IMR-90 (cell line): ENCODE data around the gene DHRSX. TPM values are rescaled to one million over a fixed set of nuclear protein-coding genes. Genes with fewer than 3 reads are reported as not detected.

ENCODE experiments used
- ATAC-seq: fragments of 200-7000 bp; cut with Tn5 transposase; 2 replicates; pipeline ENCODE4 v1.9.1; 2020; ENCODE audit warnings: low read depth, mild to moderate bottlenecking, moderate library complexity
- BruUV-seq: library from RNA; stranded (reverse); fragments of 400-500 nt; replicated peaks from 2 replicates; lab custom pipeline; 2021; lab: Mats Ljungman, UMichigan
- CTCF ChIA-PET: fragments of 300-600 bp; formaldehyde crosslinking; extraction: SDS; loops from one replicate; lab custom pipeline; 2021; ENCODE audit warnings: antibody characterized with exemption; lab: Yijun Ruan, JAX
- POLR2A ChIA-PET: fragments of 300-600 bp; sonication (Branson Sonifier 250); formaldehyde crosslinking; loops from one replicate; lab custom pipeline; 2022; ENCODE audit warnings: antibody characterized with exemption; ENCODE audit not compliant: unreplicated experiment; lab: Charles Lee
- DNase-seq: peaks from one replicate; pipeline ENCODE4 v3.0.0; 2013
- H2AFZ ChIP-seq: replicated peaks from 2 replicates; pipeline ENCODE3; 2013; ENCODE audit warnings: low read length, mild to moderate bottlenecking; ENCODE audit not compliant: poor library complexity
- H2AK5ac ChIP-seq: 2 replicates; pipeline ENCODE4 v1.6.1; 2013; ENCODE audit warnings: low read depth, low read length, inconsistent platforms
- H2AK9ac ChIP-seq: replicated peaks from 2 replicates; pipeline ENCODE3; 2013; ENCODE audit warnings: mild to moderate bottlenecking, low read depth, low read length, moderate library complexity; ENCODE audit not compliant: poor library complexity
- H2BK120ac ChIP-seq: 2 replicates; pipeline ENCODE4 v1.6.1; 2013; ENCODE audit warnings: low read depth, low read length, inconsistent platforms
- H2BK15ac ChIP-seq: 3 replicates; pipeline ENCODE4 v1.6.1; 2013; ENCODE audit warnings: low read depth, low read length, inconsistent platforms
- H2BK20ac ChIP-seq: 2 replicates; pipeline ENCODE4 v1.6.1; 2013; ENCODE audit warnings: low read depth, mild to moderate bottlenecking, inconsistent platforms, low read length, moderate library complexity
- H2BK5ac ChIP-seq: 2 replicates; pipeline ENCODE4 v1.6.1; 2013; ENCODE audit warnings: mild to moderate bottlenecking, low read depth, low read length, inconsistent platforms; ENCODE audit not compliant: poor library complexity, severe bottlenecking
- H3K14ac ChIP-seq: replicated peaks from 2 replicates; pipeline ENCODE4 v1.6.1; 2013; ENCODE audit warnings: low read depth, low read length, inconsistent platforms
- H3K18ac ChIP-seq: 2 replicates; pipeline ENCODE4 v1.6.1; 2013; ENCODE audit warnings: low read depth, low read length, control low read depth
- H3K23ac ChIP-seq: 2 replicates; pipeline ENCODE4 v1.6.1; 2013; ENCODE audit warnings: low read depth, low read length, inconsistent platforms
- H3K27ac ChIP-seq: 2 replicates; pipeline ENCODE4 v1.5.1; 2013; ENCODE audit warnings: mild to moderate bottlenecking, control low read depth, low read length; ENCODE audit not compliant: insufficient read depth
- H3K27me3 ChIP-seq: 2 replicates; pipeline ENCODE4 v1.6.1; 2013; ENCODE audit warnings: low read length; ENCODE audit not compliant: control insufficient read depth, insufficient read depth
- H3K36me3 ChIP-seq: 2 replicates; pipeline ENCODE4 v1.6.1; 2013; ENCODE audit warnings: low read length, mixed read lengths; ENCODE audit not compliant: control insufficient read depth, insufficient read depth
- H3K4ac ChIP-seq: 2 replicates; pipeline ENCODE4 v1.6.1; 2013; ENCODE audit warnings: low read depth, low read length, inconsistent platforms
- H3K4me1 ChIP-seq: 2 replicates; pipeline ENCODE4 v1.6.1; 2013; ENCODE audit warnings: low read length, mixed read lengths; ENCODE audit not compliant: control insufficient read depth, insufficient read depth
- H3K4me2 ChIP-seq: 2 replicates; pipeline ENCODE4 v1.6.1; 2013; ENCODE audit warnings: low read depth, mild to moderate bottlenecking, control low read depth, low read length, moderate library complexity
- H3K4me3 ChIP-seq: 2 replicates; pipeline ENCODE4 v1.5.1; 2013; ENCODE audit warnings: low read depth, mild to moderate bottlenecking, control low read depth, low read length, moderate library complexity; ENCODE audit not compliant: insufficient read depth
- H3K56ac ChIP-seq: 2 replicates; pipeline ENCODE4 v1.6.1; 2013; ENCODE audit warnings: low read length, inconsistent platforms; ENCODE audit not compliant: insufficient read depth; ENCODE audit errors: extremely low read depth
- H3K79me1 ChIP-seq, 2 experiments: 2 replicates each; pipeline ENCODE4 v1.6.1; 2013; ENCODE audit warnings: low read length in 2 of 2, inconsistent platforms in 1 of 2, low read depth in 1 of 2
- H3K9ac ChIP-seq: 2 replicates; pipeline ENCODE4 v1.6.1; 2013; ENCODE audit warnings: low read depth, low read length, control low read depth
- H3K9me1 ChIP-seq: 2 replicates; pipeline ENCODE4 v1.6.1; 2013; ENCODE audit warnings: low read length, inconsistent platforms; ENCODE audit not compliant: insufficient read depth
- H3K9me3 ChIP-seq: 2 replicates; pipeline ENCODE4 v1.6.1; 2013; ENCODE audit warnings: low read length; ENCODE audit not compliant: control insufficient read depth, insufficient read depth
- H4K20me1 ChIP-seq: 2 replicates; pipeline ENCODE4 v1.6.1; 2013; ENCODE audit warnings: low read length, inconsistent platforms; ENCODE audit not compliant: insufficient read depth
- H4K5ac ChIP-seq: 2 replicates; pipeline ENCODE4 v1.6.1; 2013; ENCODE audit warnings: mild to moderate bottlenecking, low read depth, low read length, control low read depth
- H4K8ac ChIP-seq, 2 experiments: 2 replicates each; pipeline ENCODE4 v1.6.1; 2013; ENCODE audit warnings: low read depth in 2 of 2, low read length in 2 of 2, control low read depth in 1 of 2, inconsistent platforms in 1 of 2
- H4K91ac ChIP-seq: 2 replicates; pipeline ENCODE4 v1.6.1; 2013; ENCODE audit warnings: low read depth, low read length, inconsistent platforms; ENCODE audit not compliant: insufficient read depth
- MAZ ChIP-seq: IDR thresholded peaks from 2 replicates; pipeline ENCODE4 v1.6.1; 2012; ENCODE audit warnings: low read depth, mild to moderate bottlenecking, low read length, improper control_type of control experiment, moderate library complexity, borderline replicate concordance
- WGBS, 2 experiments: methylation state at CpG; one replicate each; pipeline versions ENCODE4 v1.1.5 to v1.1.7; 2013; ENCODE audit warnings: missing lambda C conversion rate in 2 of 2; ENCODE audit not compliant: insufficient read length in 1 of 2; ENCODE audit errors: extremely low coverage in 2 of 2; 5-methylcytosine and 5-hydroxymethylcytosine counted together
- dilution Hi-C: fragments of 300-500 bp; cut with HindIII; formaldehyde crosslinking; loops from one replicate; pipeline ENCODE4 v1.14.3; 2018; ENCODE audit warnings: low sequenced_read_pairs; ENCODE audit not compliant: unreplicated experiment
- in situ Hi-C: fragments of 300-500 bp; cut with MboI; formaldehyde crosslinking; loops from 3 replicates; pipeline ENCODE4 v1.14.3; 2019; ENCODE audit warnings: low sequenced_read_pairs, inconsistent platforms, mixed read lengths
- intact Hi-C: fragments of 100-400 bp; cut with micrococcal nuclease; formaldehyde crosslinking; loops from 2 replicates; pipeline ENCODE4 v1.10.0; 2022
- polyA plus RNA-seq, 3 experiments: library from polyadenylated mRNA; depleted of rRNA; stranded (reverse); fragments of >200 nt; gene quantifications; 2 replicates each; pipeline ENCODE4 v1.2.3, GENCODE V29; 2012; ENCODE audit warnings: low replicate concordance in 1 of 3
- total RNA-seq: library from RNA; depleted of rRNA; stranded (reverse); fragments of >200 nt; gene quantifications from 2 replicates; pipeline ENCODE4 v1.2.3, GENCODE V29; 2012
- TF ChIP-seq, protein P1 (sequence below): fragments of 150-350 bp; IDR thresholded peaks from 2 replicates; pipeline ENCODE4 v1.6.1; 2016; ENCODE audit warnings: low read depth, mild to moderate bottlenecking, low read length, moderate library complexity, borderline replicate concordance
- TF ChIP-seq, protein P2 (sequence below): fragments of 150-350 bp; IDR thresholded peaks from 2 replicates; pipeline ENCODE4 v1.6.1; 2017; ENCODE audit warnings: mild to moderate bottlenecking, antibody characterized with exemption, low read length, low read depth

The DHRSX gene
- total and polyA plus RNA-seq, 2 of the 4 experiments (the other 2 are of a cell fraction): 26.2 to 38.0 TPM

DNA sequence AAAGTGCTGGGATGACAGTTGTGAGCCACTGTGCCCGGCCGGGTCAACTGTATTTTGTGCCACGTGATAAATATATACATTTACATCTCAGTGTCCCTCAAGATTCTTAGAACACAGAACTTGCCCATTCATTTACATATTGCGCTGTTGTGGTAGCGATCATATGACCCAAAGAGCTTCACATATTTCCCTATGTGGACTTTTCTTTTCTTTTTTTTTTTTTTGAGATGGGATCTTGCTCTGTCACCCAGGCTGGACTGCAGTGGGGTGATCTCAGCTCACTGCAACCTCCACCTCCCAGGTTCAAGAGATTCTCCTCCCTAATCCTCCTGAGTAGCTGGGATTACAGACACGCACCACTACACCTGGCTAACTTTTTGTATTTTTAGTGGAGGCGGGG, 180.7 kb downstream of the DHRSX start:
- no peak overlapping the region for H3K4me2 ChIP-seq
- H3K36me3 ChIP-seq: no peaks in the 10 kb centered on the region
- H3K27ac ChIP-seq: no peak overlapping the region
- H3K23ac ChIP-seq: no peak overlapping the region
- H3K9me1 ChIP-seq: peaks cover 8% of the 10 kb centered on the region
- dilution Hi-C loops: no loop called here
- peaks cover 9% of the 10 kb centered on the region for H4K20me1 ChIP-seq
- H3K4ac ChIP-seq: no peak overlapping the region
- H2AFZ ChIP-seq: no peak overlapping the region
- no peak overlapping the region for H3K56ac ChIP-seq
- peaks cover 0 to 7% of the 10 kb centered on the region in 2 experiments; a peak in 2 of 4 replicates for H3K79me1 ChIP-seq
- H3K18ac ChIP-seq: no peak overlapping the region
- no peak overlapping the region for H3K4me3 ChIP-seq
- H2BK20ac ChIP-seq: no peak overlapping the region
- DNase-seq: no peak
- no peaks in the 10 kb centered on the region for H3K27me3 ChIP-seq
- no peak overlapping the region for H4K5ac ChIP-seq
- H3K14ac ChIP-seq: no peak overlapping the region
- no peak overlapping the region for H2BK15ac ChIP-seq
- peaks cover 4% of the 10 kb centered on the region for H3K9me3 ChIP-seq
- intact Hi-C loops: no loop called here
- H3K9ac ChIP-seq: no peak overlapping the region
- no TSS peak for BruUV-seq
- H3K4me1 ChIP-seq: peaks cover 5% of the 10 kb centered on the region; the same call in 1 of the 2 replicates
- ChIA-PET POLR2A (no interaction called here), CTCF (no interaction called here)
- no peak overlapping the region for H2BK5ac ChIP-seq
- ATAC-seq: no peak
- H4K91ac ChIP-seq: no peak overlapping the region
- no peak overlapping the region for H2AK9ac ChIP-seq
- no peak for TF ChIP-seq MAZ
- TF ChIP-seq, protein P1, sequence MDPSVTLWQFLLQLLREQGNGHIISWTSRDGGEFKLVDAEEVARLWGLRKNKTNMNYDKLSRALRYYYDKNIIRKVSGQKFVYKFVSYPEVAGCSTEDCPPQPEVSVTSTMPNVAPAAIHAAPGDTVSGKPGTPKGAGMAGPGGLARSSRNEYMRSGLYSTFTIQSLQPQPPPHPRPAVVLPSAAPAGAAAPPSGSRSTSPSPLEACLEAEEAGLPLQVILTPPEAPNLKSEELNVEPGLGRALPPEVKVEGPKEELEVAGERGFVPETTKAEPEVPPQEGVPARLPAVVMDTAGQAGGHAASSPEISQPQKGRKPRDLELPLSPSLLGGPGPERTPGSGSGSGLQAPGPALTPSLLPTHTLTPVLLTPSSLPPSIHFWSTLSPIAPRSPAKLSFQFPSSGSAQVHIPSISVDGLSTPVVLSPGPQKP: no peak
- TF ChIP-seq, protein P2, sequence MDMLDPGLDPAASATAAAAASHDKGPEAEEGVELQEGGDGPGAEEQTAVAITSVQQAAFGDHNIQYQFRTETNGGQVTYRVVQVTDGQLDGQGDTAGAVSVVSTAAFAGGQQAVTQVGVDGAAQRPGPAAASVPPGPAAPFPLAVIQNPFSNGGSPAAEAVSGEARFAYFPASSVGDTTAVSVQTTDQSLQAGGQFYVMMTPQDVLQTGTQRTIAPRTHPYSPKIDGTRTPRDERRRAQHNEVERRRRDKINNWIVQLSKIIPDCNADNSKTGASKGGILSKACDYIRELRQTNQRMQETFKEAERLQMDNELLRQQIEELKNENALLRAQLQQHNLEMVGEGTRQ: no peak
- in situ Hi-C loops: no loop called here
- H2BK120ac ChIP-seq: no peak overlapping the region
- no peak overlapping the region for H2AK5ac ChIP-seq
- no CpG with 5 or more reads among the region's 7 CpGs for WGBS, 2 experiments
- H4K8ac ChIP-seq: no peak overlapping the region
